Type B pancreatic cell (in vitro differentiated cells): ENCODE results near the gene KLK10. TPM values are rescaled to one million over a fixed set of nuclear protein-coding genes. Genes with fewer than 3 reads are reported as not detected.
"Not testable (repeated sequence)": the region's sequence is repeated elsewhere in the genome, so short reads cannot be mapped to it uniquely, and the experiment has no call there.

Experiments used
- DNase-seq: peaks from one replicate; pipeline ENCODE4 v3.0.0; 2021; ENCODE audit warnings: mixed read lengths; ENCODE audit not compliant: unreplicated experiment; ENCODE audit errors: extremely low spot score
- H3K27ac Mint-ChIP-seq: 2 replicates; pipeline ENCODE4 v1.8.0; 2021; ENCODE audit warnings: mild to moderate bottlenecking, mixed read lengths
- H3K27me3 Mint-ChIP-seq: 2 replicates; pipeline ENCODE4 v1.8.0; 2021; ENCODE audit warnings: mixed read lengths
- H3K36me3 Mint-ChIP-seq: 2 replicates; pipeline ENCODE4 v1.8.0; 2021; ENCODE audit warnings: mixed read lengths
- H3K4me1 Mint-ChIP-seq: one replicate; pipeline ENCODE4 v1.8.0; 2021; ENCODE audit warnings: mixed read lengths; ENCODE audit not compliant: unreplicated experiment
- H3K4me3 Mint-ChIP-seq: 2 replicates; pipeline ENCODE4 v1.8.0; 2021; ENCODE audit warnings: mild to moderate bottlenecking, mixed read lengths
- H3K9me3 Mint-ChIP-seq: 2 replicates; pipeline ENCODE4 v1.8.0; 2021; ENCODE audit warnings: mixed read lengths
- total RNA-seq: library from RNA; stranded (reverse); gene quantifications from 2 replicates; pipeline ENCODE4 v1.2.1, GENCODE V29; 2021; ENCODE audit warnings: low replicate concordance
- TF ChIP-seq, protein P1 (sequence below): fragments of 200-600 bp; sonication (generic); conservative IDR thresholded peaks from 2 replicates; pipeline ENCODE4 v1.5.0; 2021; ENCODE audit warnings: antibody characterized with exemption, mild to moderate bottlenecking

KLK10 gene
- total RNA-seq, 1 donor from 2014 or later, result 1.8 TPM

DNA sequence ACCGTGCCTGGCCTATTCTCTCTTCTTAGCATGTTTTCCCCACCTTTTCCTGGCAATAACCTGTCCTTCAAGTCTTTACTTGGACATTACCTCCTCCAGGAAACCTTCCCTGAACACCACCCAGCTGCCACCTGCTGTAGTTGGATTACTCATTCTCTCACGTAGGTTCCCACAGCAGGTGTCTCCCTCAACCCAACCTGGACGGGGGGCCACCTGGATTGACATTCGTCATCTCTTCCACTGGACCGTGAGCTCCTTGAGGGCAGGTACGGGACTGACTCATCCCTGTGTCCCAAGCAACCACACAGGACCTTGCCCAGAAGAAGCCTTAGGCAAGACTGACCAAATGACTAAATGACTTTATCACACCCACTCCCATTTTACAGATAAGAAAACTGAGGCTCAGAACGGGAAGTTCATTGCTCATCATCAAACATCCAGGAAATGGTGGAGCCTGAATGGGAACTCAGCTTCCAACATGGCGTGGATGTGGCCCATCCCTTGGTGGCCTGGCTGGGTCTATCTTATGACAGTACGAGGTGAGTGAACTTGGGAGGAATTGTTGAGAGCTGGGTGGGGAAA, 46.6 kb downstream of the KLK10 start:
- peaks cover 16% of the 10 kb centered on the region for H3K4me1 Mint-ChIP-seq
- no peak for DNase-seq
- H3K9me3 Mint-ChIP-seq, result no peaks in the 10 kb centered on the region
- TF ChIP-seq, protein P1, sequence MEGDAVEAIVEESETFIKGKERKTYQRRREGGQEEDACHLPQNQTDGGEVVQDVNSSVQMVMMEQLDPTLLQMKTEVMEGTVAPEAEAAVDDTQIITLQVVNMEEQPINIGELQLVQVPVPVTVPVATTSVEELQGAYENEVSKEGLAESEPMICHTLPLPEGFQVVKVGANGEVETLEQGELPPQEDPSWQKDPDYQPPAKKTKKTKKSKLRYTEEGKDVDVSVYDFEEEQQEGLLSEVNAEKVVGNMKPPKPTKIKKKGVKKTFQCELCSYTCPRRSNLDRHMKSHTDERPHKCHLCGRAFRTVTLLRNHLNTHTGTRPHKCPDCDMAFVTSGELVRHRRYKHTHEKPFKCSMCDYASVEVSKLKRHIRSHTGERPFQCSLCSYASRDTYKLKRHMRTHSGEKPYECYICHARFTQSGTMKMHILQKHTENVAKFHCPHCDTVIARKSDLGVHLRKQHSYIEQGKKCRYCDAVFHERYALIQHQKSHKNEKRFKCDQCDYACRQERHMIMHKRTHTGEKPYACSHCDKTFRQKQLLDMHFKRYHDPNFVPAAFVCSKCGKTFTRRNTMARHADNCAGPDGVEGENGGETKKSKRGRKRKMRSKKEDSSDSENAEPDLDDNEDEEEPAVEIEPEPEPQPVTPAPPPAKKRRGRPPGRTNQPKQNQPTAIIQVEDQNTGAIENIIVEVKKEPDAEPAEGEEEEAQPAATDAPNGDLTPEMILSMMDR, result no peak
- H3K36me3 Mint-ChIP-seq, result no peaks in the 10 kb centered on the region
- no peak overlapping the region for H3K4me3 Mint-ChIP-seq
- H3K27ac Mint-ChIP-seq, result no peak overlapping the region
- H3K27me3 Mint-ChIP-seq, result peaks cover 14% of the 10 kb centered on the region

DNA sequence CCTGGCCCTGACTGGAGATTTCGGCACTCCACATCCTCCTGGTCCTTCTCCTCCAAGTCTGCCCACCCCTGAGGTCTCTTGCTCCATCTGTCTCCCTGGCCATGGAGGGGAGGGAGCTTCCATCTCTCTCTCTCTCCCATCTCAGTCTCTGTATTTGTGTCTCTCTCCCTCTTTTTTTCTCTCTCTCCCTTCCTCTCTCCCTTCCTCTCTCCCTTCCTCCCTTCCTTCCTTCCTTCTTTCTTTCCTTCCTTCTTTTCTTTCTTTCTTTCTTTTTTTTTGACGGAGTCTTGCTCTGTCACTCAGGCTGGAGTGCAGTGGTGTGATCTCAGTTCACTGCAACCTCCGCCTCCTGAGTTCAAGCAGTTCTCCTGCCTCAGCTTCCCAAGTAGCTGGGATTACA, 49.7 kb downstream of the KLK10 start:
- DNase-seq, H3K9me3 Mint-ChIP-seq, H3K36me3 Mint-ChIP-seq, H3K27me3 Mint-ChIP-seq, H3K4me3 Mint-ChIP-seq, H3K27ac Mint-ChIP-seq: not testable (repeated sequence)
- H3K4me1 Mint-ChIP-seq, result peaks cover 11% of the 10 kb centered on the region

DNA sequence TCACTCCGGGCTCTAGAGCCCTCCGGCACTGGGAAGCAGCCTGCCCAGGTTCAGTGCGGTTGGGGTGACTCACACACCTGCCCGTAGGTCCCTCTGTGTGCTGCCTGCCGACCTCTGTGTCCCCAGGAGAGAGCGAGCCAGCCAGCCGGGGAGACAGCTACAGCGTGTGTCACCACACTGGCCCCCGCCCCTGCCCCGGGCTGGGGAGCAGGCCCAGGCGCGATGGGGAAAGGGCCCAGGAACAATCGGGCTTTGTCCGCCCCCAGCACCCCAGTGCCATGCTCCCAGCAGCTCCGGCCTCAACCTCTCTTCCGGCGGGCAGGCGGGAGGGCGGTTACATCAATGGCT, 50.1 kb downstream of the KLK10 start, which contains the start of gene KLK6:
TSS of gene KLK6 (minus strand) at position 179 of the 348 bp plus-strand sequence. CDS start 1,487 bp downstream, outside the sequence.
- peaks cover 8% of the 10 kb centered on the region for H3K4me1 Mint-ChIP-seq
- H3K4me3 Mint-ChIP-seq, result no peak within 1 kb of the TSS
- no peaks in the 10 kb centered on the region for H3K9me3 Mint-ChIP-seq
- TF ChIP-seq, protein P1, result no peak
- no peak for DNase-seq
- H3K27me3 Mint-ChIP-seq, result peaks cover 10% of the 10 kb centered on the region
- no peak within 1 kb of the TSS for H3K27ac Mint-ChIP-seq
- H3K36me3 Mint-ChIP-seq, result no peaks in the 10 kb centered on the region

DNA sequence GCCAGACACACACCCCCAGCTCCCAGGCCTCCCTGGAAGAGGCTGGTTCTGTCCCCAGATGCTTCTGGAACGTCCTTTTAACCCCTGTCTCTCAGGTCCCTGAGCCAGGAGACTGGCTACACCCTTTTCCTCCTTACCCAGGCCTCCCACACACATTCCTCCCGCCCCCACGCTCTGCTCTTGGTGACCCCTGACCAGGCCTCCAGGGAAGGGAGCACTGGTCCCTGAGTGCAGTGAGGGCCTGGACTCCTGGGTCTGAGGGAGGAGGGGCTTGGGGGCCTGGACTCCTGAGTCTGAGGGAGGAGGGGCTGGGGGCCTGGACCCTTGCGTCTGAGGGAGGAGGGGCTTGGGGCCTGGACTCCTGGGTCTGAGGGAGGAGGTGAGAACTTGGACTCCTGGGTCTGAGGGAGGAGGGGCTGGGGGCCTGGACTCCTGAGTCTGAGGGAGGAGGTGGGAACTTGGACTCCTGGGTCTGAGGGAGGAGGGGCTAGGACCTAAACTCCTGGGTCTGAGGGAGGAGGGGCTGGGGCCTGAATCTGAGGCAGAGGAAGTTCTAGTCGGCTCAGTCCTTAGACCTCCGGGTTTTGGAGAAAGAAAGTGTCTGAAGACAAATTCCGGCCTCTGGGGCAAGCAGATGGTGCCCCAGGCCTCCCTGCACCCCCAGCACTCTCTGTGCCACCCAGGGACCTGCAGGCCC, 50.6 kb downstream of the KLK10 start:
- Mint-ChIP-seq H3K4me3 (no peak overlapping the region), H3K4me1 (peaks cover 4% of the 10 kb centered on the region), H3K27me3 (peaks cover 11% of the 10 kb centered on the region), H3K36me3 (no peaks in the 10 kb centered on the region), H3K9me3 (no peaks in the 10 kb centered on the region), H3K27ac (no peak overlapping the region)
- no peak for DNase-seq
- TF ChIP-seq, protein P1, result no peak

DNA sequence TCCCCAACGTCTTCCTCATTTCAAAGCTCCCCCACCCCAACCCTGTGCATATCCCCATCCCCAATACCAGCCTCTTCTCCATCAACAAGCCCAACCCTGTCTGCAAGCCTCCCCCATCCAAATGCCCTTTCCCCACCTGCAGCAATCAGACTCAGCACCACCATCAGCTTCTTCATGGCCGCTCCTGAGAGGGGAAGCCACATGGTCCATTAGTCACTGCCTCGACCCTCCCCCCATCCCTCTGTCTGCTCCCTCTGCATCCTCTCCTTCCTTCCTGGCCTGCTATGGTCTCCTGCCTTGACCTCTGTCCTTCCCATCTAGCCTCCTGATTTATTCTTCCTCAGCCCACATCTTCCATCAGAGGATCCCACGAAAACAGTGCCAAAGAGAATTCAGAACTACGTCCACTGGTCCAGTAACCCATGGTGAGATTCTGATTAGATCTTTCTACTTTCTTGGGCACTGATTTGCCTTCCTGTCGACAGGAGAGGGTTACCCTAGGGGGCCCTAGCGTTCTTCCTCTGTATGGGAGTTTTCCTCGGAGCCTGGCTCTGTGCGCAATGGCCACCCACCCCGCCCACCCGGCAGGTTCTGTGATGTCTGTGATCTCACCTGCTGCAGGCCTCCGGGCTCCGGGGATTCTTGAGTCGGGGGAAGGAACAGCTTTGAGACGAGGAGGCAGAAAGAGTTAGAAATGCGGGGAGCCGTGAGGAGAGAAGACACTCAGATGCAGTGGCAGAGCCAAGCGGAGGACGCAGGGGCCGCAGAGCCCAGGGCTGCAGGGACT, 51.4 kb downstream of the KLK10 start:
- no peak for DNase-seq
- H3K27ac Mint-ChIP-seq, result no peak overlapping the region
- TF ChIP-seq, protein P1, result no peak
- no peak overlapping the region for H3K4me3 Mint-ChIP-seq
- no peaks in the 10 kb centered on the region for H3K36me3 Mint-ChIP-seq
- H3K27me3 Mint-ChIP-seq, result peaks cover 15% of the 10 kb centered on the region
- no peaks in the 10 kb centered on the region for H3K9me3 Mint-ChIP-seq
- H3K4me1 Mint-ChIP-seq, result peaks cover 4% of the 10 kb centered on the region

DNA sequence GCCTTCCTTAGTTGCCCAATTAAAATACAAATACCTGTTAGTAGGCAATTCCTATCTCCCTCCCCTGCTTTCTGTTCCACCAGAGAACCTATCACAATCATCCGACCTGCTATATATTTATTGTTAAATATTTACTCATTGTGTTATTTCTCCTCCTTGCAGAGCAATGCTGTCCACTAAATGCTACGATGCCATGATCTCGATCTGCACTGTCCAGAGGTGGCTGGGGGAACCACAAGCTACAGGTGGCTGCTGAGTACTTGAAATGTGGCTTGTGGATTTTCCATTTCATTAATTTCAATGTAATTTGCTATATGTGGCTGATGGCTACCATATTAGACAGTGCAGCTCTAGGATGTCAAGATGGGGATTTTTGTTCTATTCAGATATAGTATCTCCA, 55.2 kb downstream of the KLK10 start:
- no peak for DNase-seq
- peaks cover 4% of the 10 kb centered on the region for H3K4me1 Mint-ChIP-seq
- no peaks in the 10 kb centered on the region for H3K9me3 Mint-ChIP-seq
- TF ChIP-seq, protein P1, result no peak
- no peak overlapping the region for H3K4me3 Mint-ChIP-seq
- peaks cover 37% of the 10 kb centered on the region for H3K27me3 Mint-ChIP-seq
- no peak overlapping the region for H3K27ac Mint-ChIP-seq
- no peaks in the 10 kb centered on the region for H3K36me3 Mint-ChIP-seq
